ELR (cell line): ENCODE results near the gene EML6.

Source experiments
- DNase-seq: peaks from one replicate; pipeline ENCODE4 v3.0.0-alpha.2; 2015; ENCODE audit warnings: low read depth

EML6 gene

DNA sequence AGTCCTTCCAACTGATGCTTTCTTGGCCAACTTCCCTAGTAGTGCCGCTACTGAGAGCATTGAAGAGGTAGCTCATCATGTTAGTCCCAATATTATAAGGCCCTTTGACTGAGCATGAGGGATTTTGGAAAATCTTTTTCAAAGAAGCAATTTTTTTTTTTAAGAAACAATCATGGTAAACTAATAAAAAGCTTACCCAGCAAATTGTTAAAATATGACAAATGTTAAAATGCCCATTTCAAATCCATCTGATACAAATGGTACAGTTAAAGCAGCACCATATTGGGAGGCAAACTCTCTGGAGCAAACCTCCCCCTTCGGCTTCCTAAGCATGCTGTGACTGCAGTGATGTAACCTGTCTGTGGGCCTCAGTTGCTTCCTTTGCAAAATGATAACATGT, 191.2 kb downstream of the EML6 start:
- DNase-seq, result no peak

DNA sequence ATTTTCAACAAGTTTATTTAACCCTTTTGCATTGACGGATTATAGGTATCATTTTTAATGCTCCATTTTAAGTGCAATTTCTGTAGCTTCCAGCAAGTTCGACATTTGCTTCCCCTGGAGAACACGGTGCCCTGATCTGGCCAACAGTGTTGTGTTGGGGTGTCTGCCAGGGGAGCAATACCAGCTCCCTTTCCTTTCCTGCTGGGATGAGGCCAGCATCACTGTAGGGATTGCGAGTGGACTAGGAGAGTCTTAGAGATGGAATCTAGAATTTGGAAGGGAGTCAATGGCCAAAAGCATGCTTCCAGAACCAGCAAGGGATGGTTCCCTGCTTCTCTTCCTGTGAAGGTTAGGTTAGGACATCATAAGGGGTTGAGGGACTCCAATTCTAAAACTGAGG, 191.6 kb downstream of the EML6 start:
- no peak for DNase-seq

DNA sequence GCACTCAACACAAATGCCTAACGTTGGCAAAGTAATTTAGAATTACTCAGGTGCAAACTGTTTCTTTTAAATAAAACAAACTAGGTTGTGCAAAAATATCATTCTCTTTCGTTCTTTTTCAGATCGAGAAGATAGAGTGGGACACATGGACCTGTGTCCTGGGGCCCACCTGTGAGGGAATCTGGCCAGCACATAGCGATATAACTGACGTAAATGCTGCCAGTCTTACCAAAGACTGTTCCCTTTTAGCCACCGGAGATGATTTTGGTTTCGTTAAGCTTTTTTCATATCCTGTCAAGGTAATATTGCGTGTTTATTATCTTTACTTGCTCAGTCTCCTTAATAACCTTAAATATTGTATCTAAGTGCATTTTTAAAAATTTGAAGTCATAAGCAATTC, 193.2 kb downstream of the EML6 start:
- DNase-seq, result no peak

DNA sequence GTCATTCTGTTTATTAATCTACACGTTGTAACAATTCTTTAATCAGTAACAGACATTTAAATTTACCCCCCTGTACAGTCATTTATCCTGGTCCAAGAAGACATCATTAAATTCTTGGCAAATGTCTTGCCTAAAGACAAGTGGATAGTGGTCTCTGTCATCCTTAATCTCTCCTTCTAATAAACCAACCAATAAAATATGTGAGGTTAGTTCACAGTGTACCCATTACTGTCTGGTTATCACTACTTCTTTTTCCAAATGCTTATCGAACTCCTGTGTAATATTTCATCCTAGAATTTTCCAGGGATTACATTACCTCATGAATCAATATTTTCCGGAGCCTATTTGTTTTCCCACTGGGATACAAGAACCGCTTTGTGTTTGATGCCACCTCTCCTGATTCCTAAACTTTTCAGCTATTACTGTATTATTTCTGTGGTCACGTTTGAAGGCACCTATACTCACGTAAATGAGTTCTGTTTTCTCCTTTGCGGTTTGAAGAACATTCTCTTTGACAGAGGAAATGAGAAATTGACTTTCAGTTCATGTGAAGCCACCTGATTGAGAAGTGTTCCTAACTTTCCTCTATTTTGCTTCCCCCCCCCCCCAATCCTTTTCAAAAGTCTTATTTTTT, 195.3 kb downstream of the EML6 start:
- no peak for DNase-seq

DNA sequence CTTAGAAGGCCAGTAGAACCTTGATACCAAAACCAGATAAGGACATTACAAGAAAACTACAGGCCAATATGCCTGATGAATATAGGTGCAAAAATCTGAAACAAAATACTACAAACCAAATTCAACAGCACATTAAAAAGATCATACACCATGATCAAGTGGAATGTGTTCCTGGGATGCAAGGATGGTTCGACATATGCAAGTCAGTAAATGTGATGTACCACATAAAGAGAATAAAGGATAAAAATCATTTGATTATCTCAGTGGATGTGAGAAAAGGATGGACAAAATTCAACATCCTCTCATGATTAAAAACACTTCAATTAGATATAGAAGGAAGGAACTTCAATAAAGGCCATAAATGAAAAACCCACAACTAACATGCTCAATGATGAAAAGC, 197.2 kb downstream of the EML6 start:
- DNase-seq, result no peak

DNA sequence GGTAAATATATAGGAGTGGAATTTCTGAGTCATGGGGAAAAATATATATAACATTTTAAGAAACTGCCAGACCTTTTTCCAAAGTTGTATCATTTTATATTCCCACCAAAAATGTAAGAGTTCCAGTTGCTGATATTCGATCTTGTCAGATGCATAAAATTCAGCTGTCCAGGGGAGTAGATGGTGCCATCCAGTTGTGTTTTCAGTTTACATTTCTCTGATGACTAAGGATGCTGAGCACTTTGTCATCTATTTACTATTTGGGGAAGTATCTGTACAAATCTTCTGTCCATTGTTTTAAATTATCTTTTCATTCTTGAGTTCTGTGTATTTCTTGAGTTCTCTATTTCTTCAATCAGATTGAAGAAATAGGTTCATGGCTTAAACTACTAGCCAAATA, 200.7 kb downstream of the EML6 start:
- DNase-seq, result peak; percentile 40

DNA sequence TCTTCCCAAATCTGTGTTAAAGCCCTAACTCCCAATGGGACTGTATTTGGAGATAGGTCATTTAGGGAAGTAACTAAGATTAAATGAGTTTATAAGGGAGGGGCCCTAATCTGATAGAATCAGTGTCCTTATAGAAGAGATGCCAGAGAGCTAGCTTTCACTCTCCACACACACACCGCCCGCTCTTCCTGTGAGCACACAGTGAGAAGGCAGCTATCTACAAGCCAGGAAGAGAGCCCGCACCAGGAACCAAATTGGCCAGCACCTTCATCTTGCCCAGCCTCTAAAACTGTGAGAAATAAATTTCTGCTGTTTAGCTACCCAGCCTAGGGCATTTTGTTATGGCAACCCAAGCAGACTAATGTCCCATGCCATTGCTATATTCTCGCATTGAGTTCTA, 201.6 kb downstream of the EML6 start:
- DNase-seq, result no peak

DNA sequence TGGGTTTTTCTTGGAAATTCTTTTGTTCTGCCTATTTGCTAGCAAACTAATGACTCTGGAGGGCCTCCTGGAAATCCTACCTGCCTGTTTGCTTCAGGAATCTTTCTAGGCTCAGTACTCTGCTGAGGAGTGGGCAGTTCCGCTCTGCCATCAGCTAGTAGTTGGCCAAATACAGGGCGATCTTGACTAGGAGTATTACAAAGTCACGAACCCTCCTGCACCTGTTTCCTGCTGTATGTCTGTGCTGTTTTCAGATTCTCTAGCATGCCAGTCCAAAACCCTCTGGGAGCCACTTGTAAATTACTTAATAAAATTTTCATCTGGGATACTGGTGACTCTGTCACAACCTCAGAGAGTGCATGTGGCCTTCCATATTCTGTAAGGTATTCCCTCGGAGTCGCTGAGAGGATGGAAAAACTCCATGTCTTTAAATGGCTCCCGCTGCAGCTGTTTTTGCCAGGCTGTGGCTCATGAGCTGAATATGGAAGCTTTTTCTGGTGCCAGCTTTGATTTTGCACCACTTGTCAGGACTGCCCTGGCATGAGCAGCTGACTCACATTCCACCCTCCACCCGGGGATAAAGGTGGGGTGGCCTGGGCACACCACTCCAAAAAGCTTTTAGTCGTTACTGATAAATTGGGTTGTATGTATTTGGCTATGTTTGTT, 203.8 kb downstream of the EML6 start:
- DNase-seq, result no peak

DNA sequence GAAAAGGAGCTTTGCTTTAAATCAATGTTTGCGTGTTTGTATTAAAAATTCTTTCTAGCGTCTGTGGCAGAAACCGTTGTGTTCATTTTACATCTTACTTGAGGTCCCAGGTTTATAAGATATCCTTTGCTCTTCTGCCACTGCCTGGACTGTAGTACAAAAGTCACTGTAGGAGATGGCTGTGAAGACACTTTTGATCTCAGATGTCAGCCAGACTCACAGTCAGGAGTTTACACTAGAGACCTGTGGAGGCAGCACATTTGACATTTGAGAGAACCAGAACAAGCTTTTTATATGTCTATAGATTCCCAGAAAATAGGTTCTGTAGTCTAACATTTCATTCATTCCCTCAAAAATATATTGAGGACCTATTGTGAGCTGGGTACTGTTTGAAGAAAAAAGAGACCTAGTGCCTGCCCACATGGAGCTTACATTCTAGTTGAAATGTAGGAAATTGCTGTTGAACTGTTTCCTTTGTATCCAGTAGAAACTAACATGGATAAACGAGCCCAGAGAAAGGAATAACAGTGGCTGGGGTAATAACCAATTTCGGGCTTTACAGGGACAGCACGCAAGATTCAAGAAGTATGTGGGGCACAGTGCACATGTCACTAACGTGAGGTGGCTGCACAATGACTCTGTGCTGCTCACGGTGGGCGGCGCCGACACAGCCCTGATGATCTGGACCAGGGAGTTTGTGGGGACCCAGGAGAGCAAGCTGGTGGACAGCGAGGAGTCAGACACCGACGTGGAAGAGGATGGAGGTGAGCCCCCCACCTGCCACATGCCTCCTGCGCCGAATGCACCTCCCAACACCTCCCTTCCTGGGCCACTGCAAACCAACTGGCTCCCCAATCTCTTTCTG, 204.5 kb downstream of the EML6 start:
- DNase-seq, result no peak

DNA sequence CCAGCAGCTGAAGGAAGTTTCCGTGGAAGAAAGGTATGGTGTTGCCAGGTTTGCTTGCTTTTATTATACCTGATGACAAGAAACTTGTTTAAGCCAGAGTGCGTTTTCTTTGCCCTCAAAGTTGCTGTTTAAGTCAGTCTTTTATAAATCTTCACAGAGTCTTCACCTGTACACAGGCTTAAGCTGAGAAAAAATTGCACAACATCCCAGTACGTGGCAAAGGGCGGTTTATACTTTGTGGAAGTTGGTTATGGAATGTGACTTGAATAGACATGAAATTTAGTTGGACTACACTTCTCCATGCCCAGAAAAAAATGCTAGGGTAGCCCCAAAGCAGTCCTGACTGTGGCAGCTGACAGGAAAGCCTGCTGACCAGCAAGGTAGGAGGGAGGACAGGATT, 205.3 kb downstream of the EML6 start:
- no peak for DNase-seq

DNA sequence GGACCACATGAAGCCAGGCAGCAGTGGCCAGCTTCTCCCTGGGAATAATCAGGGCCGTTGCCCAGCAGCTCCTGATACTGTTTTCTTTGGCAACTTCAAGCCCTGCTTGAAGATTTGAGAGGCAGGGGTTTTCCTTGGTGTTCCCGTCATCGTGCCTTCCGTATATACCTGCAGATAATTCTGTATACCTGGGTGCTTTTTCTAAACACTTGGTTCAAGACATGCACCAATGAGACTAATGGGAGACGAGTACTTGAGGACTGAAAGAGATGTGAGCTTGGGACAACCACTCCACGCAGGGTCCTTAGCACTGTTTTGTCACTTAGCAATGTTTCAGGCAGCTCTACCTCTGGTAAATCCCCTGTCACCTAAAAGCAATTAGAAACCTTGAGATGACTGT, 208.0 kb downstream of the EML6 start:
- no peak for DNase-seq

DNA sequence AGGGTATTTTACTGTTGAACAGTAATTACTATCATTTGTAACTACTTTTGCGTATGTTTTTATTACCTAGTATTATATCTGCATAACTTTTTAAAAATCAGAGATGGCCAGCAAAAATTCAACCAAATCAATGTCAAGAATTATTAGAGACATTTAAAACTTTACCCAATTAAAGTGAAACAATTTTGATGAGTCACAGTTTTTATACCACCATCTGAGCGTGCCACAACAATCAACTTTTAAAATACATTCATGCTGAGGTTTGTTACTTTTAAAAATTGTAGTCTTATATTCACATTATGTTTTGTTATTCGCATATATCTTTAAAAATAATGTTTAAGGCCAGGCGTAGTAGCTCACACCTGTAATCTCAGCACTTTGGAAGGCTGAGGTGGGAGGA, 211.9 kb downstream of the EML6 start:
- DNase-seq, result no peak

DNA sequence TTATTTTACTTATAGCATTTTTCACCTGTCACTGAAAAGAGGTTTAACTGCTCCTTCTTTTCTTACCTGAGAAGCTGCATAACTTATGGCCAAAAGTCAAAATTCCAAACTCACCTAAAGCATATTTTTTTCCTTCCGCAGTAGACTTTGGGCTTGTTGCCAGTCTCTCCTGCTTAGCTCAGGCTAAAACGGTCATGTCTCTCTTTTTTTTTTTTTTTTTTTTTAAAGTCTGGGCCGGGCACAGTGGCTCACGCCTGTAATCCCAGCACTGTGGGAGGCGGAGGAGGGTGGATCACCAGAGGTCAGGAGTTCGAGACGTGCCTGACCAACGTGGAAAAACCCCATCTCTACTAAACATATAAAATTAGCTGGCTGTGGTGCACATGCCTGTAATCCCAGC, 213.3 kb downstream of the EML6 start:
- no peak for DNase-seq

DNA sequence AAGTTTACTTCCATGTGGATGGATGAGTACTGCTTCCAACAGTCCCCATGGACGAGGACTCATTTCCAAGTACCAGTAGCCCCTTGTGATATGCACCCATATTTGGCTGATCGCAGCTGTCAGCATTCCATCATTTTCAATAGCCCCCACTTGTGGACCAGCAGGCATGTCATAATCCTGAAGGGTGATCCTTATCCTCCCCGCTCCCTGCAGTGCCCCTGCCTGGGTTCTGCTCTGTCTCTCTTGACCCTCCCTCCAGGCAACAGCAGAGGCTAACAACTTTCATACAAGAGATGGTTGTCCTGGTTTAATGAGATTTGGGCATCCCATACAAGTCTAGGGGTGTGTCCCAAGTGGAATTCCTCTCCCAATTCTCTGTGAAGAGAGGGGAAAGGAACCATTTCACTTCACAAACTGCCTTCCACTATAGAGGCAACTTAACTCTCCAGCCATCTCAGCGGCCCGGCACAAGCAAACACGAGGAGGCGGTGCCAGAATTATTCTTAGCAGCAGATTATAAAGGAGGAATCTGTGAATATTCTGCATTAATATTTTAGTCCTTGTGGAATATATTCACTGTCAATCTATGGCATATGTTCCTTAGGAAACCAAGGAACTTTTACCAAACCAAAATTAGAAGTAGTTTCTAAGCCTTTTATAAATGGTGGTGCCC, 216.1 kb downstream of the EML6 start:
- no peak for DNase-seq

DNA sequence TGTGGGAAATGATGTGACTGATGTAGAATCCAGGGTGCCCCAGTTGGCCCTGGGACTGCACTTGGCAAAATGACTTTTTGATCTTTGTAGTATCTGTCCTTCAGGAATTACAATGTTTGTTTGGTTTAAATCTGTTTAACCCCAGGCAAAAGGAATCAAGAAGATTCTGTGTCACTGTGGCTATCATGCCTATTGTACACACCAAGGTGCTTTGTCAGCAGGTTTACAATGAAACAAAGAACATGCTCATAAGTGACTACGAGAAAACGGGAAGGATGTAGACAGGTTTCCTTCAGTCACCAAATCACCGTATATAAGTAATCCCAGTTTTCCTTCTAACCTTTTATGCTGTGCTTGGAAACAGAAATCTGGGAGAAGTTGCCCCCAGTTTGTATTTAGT, 217.3 kb downstream of the EML6 start:
- no peak for DNase-seq

DNA sequence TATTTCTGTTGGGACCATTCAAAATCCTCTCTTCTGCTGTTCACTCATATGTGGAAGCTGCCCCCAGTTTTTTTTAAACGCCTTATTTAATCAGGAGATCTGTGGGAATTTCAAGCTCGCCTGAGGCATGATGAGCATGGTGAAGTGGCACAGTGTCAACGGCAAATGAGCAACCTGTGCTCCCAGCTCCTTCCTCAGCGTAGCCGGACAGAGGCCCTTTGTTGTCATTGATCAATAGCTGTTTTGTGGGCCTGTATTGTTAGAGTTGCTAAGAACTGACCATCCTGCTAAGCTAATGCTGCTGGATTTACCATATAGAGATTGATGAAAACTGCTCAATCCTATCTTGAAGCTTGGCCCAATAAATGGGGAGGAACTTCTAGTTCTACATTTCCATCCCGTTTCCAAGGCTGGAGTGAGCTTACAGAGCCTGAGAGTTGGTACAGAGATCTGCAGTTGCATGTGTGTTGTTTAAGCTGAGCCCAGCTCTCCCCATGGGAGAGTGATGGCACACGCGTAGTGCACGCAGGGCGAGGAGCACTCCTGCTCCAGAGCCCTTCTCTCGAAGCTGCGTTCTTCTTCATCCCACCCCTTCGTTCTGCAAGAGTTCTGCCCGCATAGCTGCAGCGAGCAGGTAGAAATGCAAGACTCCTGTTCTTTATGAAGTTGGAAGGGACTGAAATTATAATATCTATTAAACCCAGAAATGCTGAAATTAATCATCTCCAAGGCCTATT, 218.0 kb downstream of the EML6 start:
- no peak for DNase-seq

DNA sequence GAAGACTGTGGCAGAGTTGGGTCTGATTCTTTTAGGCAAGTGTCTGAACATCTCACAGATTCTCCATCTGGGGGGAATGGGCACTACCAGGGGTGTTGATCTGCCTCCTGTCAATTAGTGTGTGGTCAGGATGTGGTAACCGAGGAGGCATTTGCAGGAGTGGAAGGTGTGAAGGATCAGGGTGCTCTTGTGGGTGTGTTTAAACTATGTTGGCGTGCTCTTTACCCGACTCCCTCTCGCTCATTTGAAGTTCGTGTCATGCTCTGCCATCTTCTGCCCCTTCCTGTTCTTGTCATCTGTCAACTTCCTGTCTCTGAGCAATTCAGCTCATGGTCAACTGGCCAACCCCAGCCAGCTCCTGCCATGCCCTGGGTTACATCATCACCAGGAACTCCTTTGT, 218.9 kb downstream of the EML6 start:
- no peak for DNase-seq

DNA sequence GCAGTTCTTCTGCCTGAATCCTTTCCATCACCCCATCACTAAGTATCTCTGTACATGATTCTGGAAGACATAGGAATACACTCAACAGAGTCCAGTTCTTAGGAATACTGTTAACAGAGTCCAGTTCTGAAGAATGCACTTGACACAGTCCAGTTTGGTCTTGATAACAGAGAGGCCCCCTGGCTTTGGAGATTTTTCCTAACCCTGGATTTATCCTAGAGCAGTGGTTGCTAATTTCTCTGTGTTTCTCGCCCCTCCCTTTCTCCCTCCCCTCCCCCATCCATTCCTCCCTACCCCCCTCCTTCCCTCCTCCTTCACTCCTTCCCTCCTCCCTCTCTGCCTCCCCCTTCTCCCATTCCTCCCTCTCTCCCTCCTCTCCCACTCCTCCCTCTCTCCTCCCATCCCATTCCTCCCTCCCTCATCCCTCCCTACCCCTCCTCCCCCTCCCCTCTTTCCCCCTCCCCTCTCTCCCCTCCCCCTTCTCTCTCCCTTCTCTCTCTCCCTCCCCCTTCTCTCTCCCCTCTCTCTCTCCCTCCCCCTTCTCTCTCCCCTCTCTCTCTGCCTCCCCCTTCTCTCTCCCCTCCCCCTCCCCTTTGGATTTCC, 221.4 kb downstream of the EML6 start:
- DNase-seq, result no peak

DNA sequence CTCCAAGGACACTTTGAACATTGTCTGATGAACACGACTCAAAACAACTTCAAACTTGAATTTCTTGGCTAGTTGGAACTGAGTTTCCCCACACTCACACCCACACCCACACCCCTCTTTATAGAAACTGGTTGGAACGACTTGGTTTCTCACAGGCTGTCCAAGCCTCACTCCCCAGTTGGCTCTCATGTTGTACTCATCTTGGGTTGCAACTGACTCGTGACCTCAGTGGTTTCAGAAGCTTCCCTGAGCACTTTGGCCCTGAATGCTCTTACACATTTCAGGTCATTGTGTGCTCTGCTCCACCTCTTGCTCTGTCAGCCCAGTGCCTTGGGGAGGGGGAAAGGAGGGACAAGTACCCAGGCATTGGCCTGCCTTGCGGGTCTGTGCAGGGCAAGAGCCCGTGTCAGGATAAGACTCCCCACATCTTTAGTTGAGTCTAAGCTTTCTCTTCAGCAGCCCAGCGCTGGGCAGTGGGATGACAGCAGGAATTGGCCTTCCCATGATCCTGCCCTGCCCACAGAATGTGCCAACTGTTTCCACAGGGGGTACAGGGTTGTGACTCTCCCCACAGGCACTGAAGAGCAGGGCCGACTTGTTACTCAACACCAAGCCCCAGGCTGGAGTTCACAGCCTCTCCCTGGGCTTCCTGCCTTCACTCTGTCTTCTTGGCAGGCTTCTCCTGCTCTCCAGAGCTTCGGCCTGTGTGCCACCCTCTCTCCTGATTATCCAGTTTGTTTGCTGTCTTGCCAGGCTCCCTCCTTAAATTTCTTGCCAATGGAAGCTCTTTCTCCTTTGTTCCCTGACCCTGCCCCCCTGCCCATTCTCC, 222.1 kb downstream of the EML6 start:
- peak; percentile 69 for DNase-seq

DNA sequence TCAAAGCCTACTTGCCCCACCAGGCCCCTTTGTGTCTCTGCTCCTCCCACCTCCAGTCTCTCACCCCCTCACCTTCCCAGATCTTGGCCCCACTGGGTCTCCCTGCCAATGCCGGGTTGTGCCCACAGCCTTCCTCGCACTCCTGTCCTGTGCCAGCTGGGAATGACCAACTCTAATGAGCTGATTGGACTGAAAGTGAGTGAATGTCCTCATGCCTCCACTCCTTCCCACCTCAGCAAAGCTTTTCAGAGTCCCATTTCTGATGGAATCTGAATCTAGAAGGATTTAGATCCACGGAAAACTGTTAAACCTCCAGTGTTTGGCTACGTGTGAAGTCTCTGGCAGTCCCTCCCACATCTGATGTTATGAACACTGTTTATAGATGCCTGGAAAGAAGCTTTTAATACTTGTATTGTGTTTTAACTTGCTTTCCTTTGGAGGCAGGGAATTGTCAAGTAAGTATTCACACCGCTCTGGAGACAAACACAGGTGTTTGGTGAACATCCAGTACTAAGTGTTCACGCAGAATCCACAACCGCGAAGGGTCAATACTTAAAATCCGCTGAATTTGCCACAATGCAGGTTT, 222.9 kb downstream of the EML6 start:
- no peak for DNase-seq
